Thymus (tissue), 11 donors: ENCODE results near the gene PRRT1. TPM values are rescaled to one million over a fixed set of nuclear protein-coding genes. Genes with fewer than 3 reads are reported as not detected.
"Not testable (repeated sequence)": the region's sequence is repeated elsewhere in the genome, so short reads cannot be mapped to it uniquely, and the experiment has no call there.

Experiments used
- DNase-seq, 9 donors: peaks; one replicate each; pipeline ENCODE4 v3.0.0-alpha.2; 2013; ENCODE audit warnings: low spot score in 9 of 9, low read depth in 6 of 9, missing footprints in 1 of 9
- H3K27ac ChIP-seq, 2 donors: one replicate each; pipeline ENCODE4 v1.5.1; 2013; ENCODE audit warnings: control low read depth in 1 of 2, low read depth in 1 of 2, low read length in 1 of 2, mild to moderate bottlenecking in 1 of 2, moderate library complexity in 1 of 2
- H3K27me3 ChIP-seq, 2 donors: one replicate each; pipeline ENCODE4 v1.5.1; 2013; ENCODE audit warnings: low read length in 1 of 2; ENCODE audit not compliant: control insufficient read depth in 2 of 2, insufficient read depth in 1 of 2
- H3K36me3 ChIP-seq, 2 donors: one replicate each; pipeline ENCODE4 v1.5.1; 2013; ENCODE audit warnings: low read length in 1 of 2, mild to moderate bottlenecking in 1 of 2, moderate library complexity in 1 of 2; ENCODE audit not compliant: control insufficient read depth in 2 of 2, insufficient read depth in 2 of 2
- H3K4me1 ChIP-seq, 2 donors: one replicate each; pipeline ENCODE4 v1.5.1; 2013; ENCODE audit warnings: low read length in 2 of 2; ENCODE audit not compliant: control insufficient read depth in 2 of 2, insufficient read depth in 2 of 2
- H3K4me3 ChIP-seq, 2 donors: one replicate each; pipeline ENCODE4 v1.5.1; 2013; ENCODE audit warnings: low read length in 2 of 2, control low read depth in 1 of 2, mild to moderate bottlenecking in 1 of 2
- H3K9me3 ChIP-seq, 2 donors: one replicate each; pipeline ENCODE4 v1.5.1; 2013; ENCODE audit warnings: low read length in 1 of 2, mild to moderate bottlenecking in 1 of 2; ENCODE audit not compliant: control insufficient read depth in 2 of 2, insufficient read depth in 1 of 2
- WGBS: extraction: QIAGEN DNeasy Blood & Tissue Kit; methylation state at CpG from one replicate; pipeline ENCODE4 v1.1.7; 2013; 5-methylcytosine and 5-hydroxymethylcytosine counted together
- polyA plus RNA-seq: library from polyadenylated mRNA; stranded (reverse); fragments of 200-250 nt; gene quantifications from one replicate; pipeline ENCODE4 v1.2.3, GENCODE V29; 2013
- total RNA-seq: library from RNA; stranded (reverse); fragments of 120-200 nt; gene quantifications from one replicate; pipeline ENCODE4 v1.2.4, GENCODE V29; 2013
- donor health status: healthy.

The PRRT1 gene
- total and polyA plus RNA-seq, 2 donors: 6.1 TPM; not detected in 1

GRCh38 chr6:32189742-32190053, 38.0 kb upstream of the PRRT1 start:
- Histone ChIP-seq H3K36me3 (peaks cover 33 to 44% of the 10 kb centered on the region in 2 donors), H3K9me3 (peaks cover 0 to 8% of the 10 kb centered on the region in 2 donors), H3K4me3 (peak overlapping the region; percentile 92 to 97), H3K27me3 (no peaks in the 10 kb centered on the region), H3K4me1 (peaks cover 41 to 77% of the 10 kb centered on the region in 2 donors), H3K27ac (peak overlapping the region; percentile 85 to 89)
- 13% methylated on average over 23 of the region's 23 CpGs for WGBS
- no peak for DNase-seq

GRCh38 chr6:32189069-32189741, 37.5 kb upstream of the PRRT1 start:
- H3K4me1 ChIP-seq: peaks cover 36 to 72% of the 10 kb centered on the region in 2 donors
- WGBS: 2% methylated on average over 10 of the region's 10 CpGs
- H3K4me3 ChIP-seq: peak overlapping the region; percentile 92 to 97
- H3K36me3 ChIP-seq: peaks cover 36 to 47% of the 10 kb centered on the region in 2 donors
- H3K27me3 ChIP-seq: no peaks in the 10 kb centered on the region
- peak overlapping the region; percentile 85 to 89 for H3K27ac ChIP-seq
- H3K9me3 ChIP-seq: peaks cover 0 to 8% of the 10 kb centered on the region in 2 donors
- DNase-seq: peak in 1 of 9 donors; percentile 39

- Histone ChIP-seq H3K27ac (peak overlapping the region; percentile 85 to 89), H3K9me3 (peaks cover 0 to 8% of the 10 kb centered on the region in 2 donors), H3K36me3 (peaks cover 43 to 54% of the 10 kb centered on the region in 2 donors), H3K27me3 (no peaks in the 10 kb centered on the region), H3K4me3 (peak overlapping the region; percentile 92 to 97), H3K4me1 (peaks cover 30 to 66% of the 10 kb centered on the region in 2 donors)
- WGBS: 69% methylated on average over 13 of the region's 13 CpGs
- no peak for DNase-seq
Observed at GRCh38 chr6:32188381-32189068, 36.8 kb upstream of the PRRT1 start.

GRCh38 chr6:32187725-32188380, 36.1 kb upstream of the PRRT1 start:
- H3K9me3 ChIP-seq: not testable (repeated sequence)

GRCh38 chr6:32187009-32187709, 35.4 kb upstream of the PRRT1 start:
- peaks cover 26 to 58% of the 10 kb centered on the region in 2 donors for H3K4me1 ChIP-seq
- no peaks in the 10 kb centered on the region for H3K27me3 ChIP-seq
- H3K36me3 ChIP-seq: peaks cover 57 to 67% of the 10 kb centered on the region in 2 donors
- DNase-seq: no peak
- no peak overlapping the region for H3K4me3 ChIP-seq
- peaks cover 1 to 8% of the 10 kb centered on the region in 2 donors for H3K9me3 ChIP-seq
- WGBS: 37% methylated on average over 12 of the region's 12 CpGs
- H3K27ac ChIP-seq: peak overlapping the region; percentile 68

More at GRCh38 chr6:32187725-32188380, 36.1 kb upstream of the PRRT1 start:
- Histone ChIP-seq H3K4me1 (peaks cover 26 to 59% of the 10 kb centered on the region in 2 donors), H3K4me3 (peak overlapping the region in 1 of 2 donors; percentile 97), H3K36me3 (peaks cover 50 to 60% of the 10 kb centered on the region in 2 donors)
- WGBS: 90% methylated on average over 18 of the region's 18 CpGs
- not testable (repeated sequence) for DNase-seq, H3K27me3 ChIP-seq, H3K27ac ChIP-seq

GRCh38 chr6:32186151-32186840, 34.6 kb upstream of the PRRT1 start:
- not testable (repeated sequence) for H3K4me3 ChIP-seq, H3K9me3 ChIP-seq, DNase-seq, H3K27me3 ChIP-seq
- Histone ChIP-seq H3K4me1 (peaks cover 26 to 49% of the 10 kb centered on the region in 2 donors), H3K36me3 (peaks cover 58 to 73% of the 10 kb centered on the region in 2 donors), H3K27ac (peak overlapping the region; percentile 68)
- WGBS: 85% methylated on average over 10 of the region's 10 CpGs

GRCh38 chr6:32185681-32186131, 34.0 kb upstream of the PRRT1 start:
- H3K4me3 ChIP-seq, H3K9me3 ChIP-seq, DNase-seq, H3K27me3 ChIP-seq: not testable (repeated sequence)
- Histone ChIP-seq H3K27ac (peak overlapping the region in 1 of 2 donors; percentile 11), H3K4me1 (peaks cover 22 to 43% of the 10 kb centered on the region in 2 donors), H3K36me3 (peaks cover 61 to 74% of the 10 kb centered on the region in 2 donors)
- 87% methylated on average over 11 of the region's 11 CpGs for WGBS

GRCh38 chr6:32184084-32184640, 32.4 kb upstream of the PRRT1 start, which contains the start of gene AGER:
TSS of gene AGER (minus strand) at chr6:32184253. CDS start at chr6:32184222, 31 bp downstream.
- Histone ChIP-seq H3K36me3 (peaks cover 66 to 85% of the 10 kb centered on the region in 2 donors), H3K9me3 (peaks cover 1 to 2% of the 10 kb centered on the region in 2 donors), H3K4me3 (no peak within 1 kb of the TSS), H3K27me3 (no peaks in the 10 kb centered on the region), H3K27ac (no peak within 1 kb of the TSS), H3K4me1 (peaks cover 28 to 46% of the 10 kb centered on the region in 2 donors)
- WGBS: 97% methylated on average over 6 of the region's 6 CpGs
- DNase-seq: no peak
